Heart right ventricle (tissue), 16 donors: ENCODE data around the gene ST3GAL4. TPM values are rescaled to one million over a fixed set of nuclear protein-coding genes. Genes with fewer than 3 reads are reported as not detected.
"Not testable (repeated sequence)": the region's sequence is repeated elsewhere in the genome, so short reads cannot be mapped to it uniquely, and the experiment has no call there.

Source experiments
- ATAC-seq, 8 donors: fragments of 200-7000 bp; cut with Tn5 transposase; one replicate each; pipeline ENCODE4 v1.9.1; 2020; ENCODE audit warnings: mild to moderate bottlenecking in 8 of 8, moderate library complexity in 8 of 8, moderate number of reproducible peaks in 1 of 8
- DNase-seq, 2 donors: peaks; one replicate each; pipeline ENCODE4 v3.0.0-alpha.2; 2020
- H3K27ac ChIP-seq, 10 donors: fragments of 200-600 bp; sonication (generic) in 2 of 10; one replicate each; pipeline versions ENCODE4 v1.5.0 to v1.8.0; 2020 to 2022; ENCODE audit warnings: mild to moderate bottlenecking in 3 of 10
- H3K27me3 ChIP-seq, 7 donors: fragments of 200-600 bp; one replicate each; pipeline ENCODE4 v1.8.0; 2021 to 2022; ENCODE audit warnings: mild to moderate bottlenecking in 2 of 7
- H3K36me3 ChIP-seq, 9 donors: fragments of 200-600 bp; sonication (generic) in 1 of 9; one replicate each; pipeline versions ENCODE4 v1.5.0 to v1.8.0; 2020 to 2022; ENCODE audit warnings: mild to moderate bottlenecking in 2 of 9
- H3K4me1 ChIP-seq, 9 donors: fragments of 200-600 bp; sonication (generic) in 1 of 9; one replicate each; pipeline versions ENCODE4 v1.5.0 to v1.8.0; 2020 to 2022; ENCODE audit warnings: mild to moderate bottlenecking in 4 of 9
- H3K4me3 ChIP-seq, 10 donors: fragments of 200-600 bp; sonication (generic) in 2 of 10; one replicate each; pipeline versions ENCODE4 v1.5.0 to v1.8.0; 2020 to 2022; ENCODE audit warnings: mild to moderate bottlenecking in 7 of 10, moderate library complexity in 2 of 10
- H3K9me3 ChIP-seq, 11 donors: fragments of 200-600 bp in 10 of 11; sonication (generic) in 2 of 11; one replicate each; pipeline versions ENCODE4 v1.5.0 to v1.8.0; 2013 to 2022; ENCODE audit warnings: mild to moderate bottlenecking in 2 of 11, control low read depth in 1 of 11, moderate library complexity in 1 of 11
- WGBS, 2 donors: extraction: QIAGEN DNeasy Blood & Tissue Kit; methylation state at CpG; one replicate each; pipeline ENCODE4 v1.1.7; 2013; ENCODE audit warnings: inconsistent platforms in 1 of 2; 5-methylcytosine and 5-hydroxymethylcytosine counted together
- intact Hi-C, 10 donors: fragments of 100-400 bp; cut with DNase I; formaldehyde crosslinking; loops; one replicate each; pipeline versions ENCODE4 v1.11.1 to v1.14.2; 2022
- polyA plus RNA-seq, 2 donors: library from polyadenylated mRNA; stranded (reverse); fragments of 200-250 nt; gene quantifications; one replicate each; pipeline ENCODE4 v1.2.3, GENCODE V29; 2013
- total RNA-seq, 10 donors: library from RNA; stranded (reverse); fragmentation: NEBNext Ultra II Directional in 3 of 10; extraction: Animal tissue kit (Norgen Biotek cat#: 25700) in 3 of 10; gene quantifications; one replicate each; pipeline versions ENCODE4 v1.2.1 to v1.2.4, GENCODE V29; 2021 to 2023
- TF ChIP-seq, protein P1 (sequence below), 9 donors: fragments of 200-600 bp; sonication (generic) in 2 of 9; IDR thresholded peaks; one replicate each; pipeline versions ENCODE4 v1.5.0 to v1.8.0; 2021 to 2022; ENCODE audit warnings: antibody characterized with exemption in 9 of 9, mild to moderate bottlenecking in 5 of 9, moderate library complexity in 1 of 9
- donor health status: Arrhythmogenic right ventricular cardiomyopathy.
- donor health status: ischemic (EF 13 %, LVEDD 7.1; RV severe dilation, severe dysfunction).
- donor health status: healthy with polysubstance abuse.
- donor health status: DM: no; HTN: yes; CAD: no.
- donor health status: DM: no; HTN: no; CAD: no.
- donor health status: ischemic (EF 25% LVEDD 6.9; RV normal size, moderate dysfunction).
- donor health status: ischemic (EF 25% LVEDD 5.7; RV mildly dilated, moderate dysfunction).
- donor health status: healthy.
- donor health status: DM: yes; HTN: yes; CAD: no.
- donor health status: Ischemic cardiomyopathy.
- donor health status: ischemic (EF 35%, LVEDD 5.7; RV mildly dilated, moderate dysfunction).
- donor health status: nonischemic (EF 11% LVEDD 7.7; RV severe dilation, severe dysfunction).
- donor health status: DM: yes; HTN: yes; CAD: no.
- donor health status: PGD.
- donor health status: ischemic (EF 29% LVEDD 5.4; RV normal size, mild dysfunction).
- donor health status: nonischemic (EF 23%, LVEDD 6.1; RV moderate dilation, normal function).

Gene ST3GAL4
- total and polyA plus RNA-seq, 12 donors, result 24.8 to 98.2 (median 44.8) TPM

- H3K9me3 ChIP-seq, result no peaks in the 10 kb centered on the region
- H3K27me3 ChIP-seq, result no peaks in the 10 kb centered on the region
- no peaks in the 10 kb centered on the region for H3K36me3 ChIP-seq
- H3K4me1 ChIP-seq, result peaks cover 16 to 78% (median 53%) of the 10 kb centered on the region in 9 donors
- 4 to 6% methylated on average over 4 of the region's 4 CpGs for WGBS, 2 donors
- DNase-seq (no peak), ATAC-seq (peak in 3 of 8 donors; percentile 11 to 38 (median 12))
- H3K27ac ChIP-seq, result peak overlapping the region; percentile 40 to 87 (median 80)
- H3K4me3 ChIP-seq, result peak overlapping the region in 1 of 10 donors; percentile 3
- TF ChIP-seq, protein P1, sequence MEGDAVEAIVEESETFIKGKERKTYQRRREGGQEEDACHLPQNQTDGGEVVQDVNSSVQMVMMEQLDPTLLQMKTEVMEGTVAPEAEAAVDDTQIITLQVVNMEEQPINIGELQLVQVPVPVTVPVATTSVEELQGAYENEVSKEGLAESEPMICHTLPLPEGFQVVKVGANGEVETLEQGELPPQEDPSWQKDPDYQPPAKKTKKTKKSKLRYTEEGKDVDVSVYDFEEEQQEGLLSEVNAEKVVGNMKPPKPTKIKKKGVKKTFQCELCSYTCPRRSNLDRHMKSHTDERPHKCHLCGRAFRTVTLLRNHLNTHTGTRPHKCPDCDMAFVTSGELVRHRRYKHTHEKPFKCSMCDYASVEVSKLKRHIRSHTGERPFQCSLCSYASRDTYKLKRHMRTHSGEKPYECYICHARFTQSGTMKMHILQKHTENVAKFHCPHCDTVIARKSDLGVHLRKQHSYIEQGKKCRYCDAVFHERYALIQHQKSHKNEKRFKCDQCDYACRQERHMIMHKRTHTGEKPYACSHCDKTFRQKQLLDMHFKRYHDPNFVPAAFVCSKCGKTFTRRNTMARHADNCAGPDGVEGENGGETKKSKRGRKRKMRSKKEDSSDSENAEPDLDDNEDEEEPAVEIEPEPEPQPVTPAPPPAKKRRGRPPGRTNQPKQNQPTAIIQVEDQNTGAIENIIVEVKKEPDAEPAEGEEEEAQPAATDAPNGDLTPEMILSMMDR (IDR thresholded peaks at IDR 0.05), result no peak
- intact Hi-C loops, result loop anchor here in 5 of 10 donors (2.0 to 5.0 kb wide), 5 partner anchors 35 to 82 kb away; partner anchors contain the start of gene ST3GAL4 (in 2 of the 5)
Measured at GRCh38 chr11:126392633-126393013, 37.1 kb downstream of the ST3GAL4 start.

GRCh38 chr11:126393143-126393542 lies 37.7 kb downstream of the ST3GAL4 start:
- DNase-seq, result no peak
- no peak for ATAC-seq
- Histone ChIP-seq H3K4me1 (peaks cover 16 to 72% (median 48%) of the 10 kb centered on the region in 9 donors), H3K27ac (peak overlapping the region; percentile 40 to 87 (median 80)), H3K4me3 (no peak overlapping the region), H3K36me3 (peaks cover 0 to 2% (median 0%) of the 10 kb centered on the region in 9 donors), H3K27me3 (no peaks in the 10 kb centered on the region), H3K9me3 (no peaks in the 10 kb centered on the region)
- TF ChIP-seq, protein P1 (IDR thresholded peaks at IDR 0.05), result no peak
- intact Hi-C loops, result loop anchor here in 5 of 10 donors (2.0 to 5.0 kb wide), 5 partner anchors 36 to 82 kb away; partner anchors contain the start of gene ST3GAL4 (in 2 of the 5)
- WGBS, 2 donors, result 73% methylated on average over 5 of the region's 5 CpGs

DNA sequence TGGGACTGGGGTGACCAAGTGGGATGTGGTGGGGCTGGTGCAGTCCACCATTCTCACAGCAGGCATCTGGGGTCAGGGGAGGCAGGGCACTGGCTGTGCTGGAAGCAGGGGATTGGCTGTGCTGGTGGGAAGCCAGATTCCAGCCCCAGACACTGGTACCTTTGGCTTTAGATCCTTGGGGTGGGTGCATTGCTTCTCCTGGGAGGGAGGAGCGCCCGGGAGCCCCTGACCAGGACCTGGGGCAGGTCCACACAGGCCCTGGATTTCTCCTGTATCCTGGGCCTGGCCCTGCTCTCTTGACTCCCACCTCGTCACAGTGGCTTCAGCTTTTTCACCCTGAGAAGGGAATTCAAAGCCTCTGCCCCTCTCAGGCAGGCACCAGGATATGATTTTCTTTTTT lies 38.5 kb downstream of the ST3GAL4 start:
- H3K4me1 ChIP-seq, result peaks cover 16 to 65% (median 47%) of the 10 kb centered on the region in 9 donors
- no peak for DNase-seq
- intact Hi-C loops, result loop anchor here in 2 of 10 donors (5.0 kb wide), 2 partner anchors 37 to 82 kb away; partner anchors contain the start of gene ST3GAL4 (in 2 of the 2)

DNA sequence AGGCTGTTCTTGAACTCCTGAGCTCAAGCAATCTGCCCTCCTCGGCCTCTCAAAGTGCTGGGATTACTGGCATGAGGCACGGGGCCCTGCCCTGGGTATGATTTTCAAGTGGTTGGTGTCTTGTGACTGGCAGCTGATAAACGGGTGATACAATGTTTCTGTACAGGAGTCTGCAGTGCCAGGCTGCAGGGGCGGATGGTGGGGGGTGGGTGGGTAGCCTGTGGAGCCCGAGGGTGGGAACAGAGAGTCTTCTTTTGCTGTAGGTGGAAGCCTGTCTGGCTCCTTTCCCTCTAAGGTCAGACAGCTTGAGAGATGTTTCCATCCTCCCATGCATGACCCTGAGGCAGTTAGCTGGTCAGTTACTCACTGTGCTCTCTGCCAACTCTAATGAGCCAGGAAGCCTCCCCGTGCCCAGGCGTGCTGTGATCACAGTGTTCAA lies 39.2 kb downstream of the ST3GAL4 start:
- 36 to 64% methylated on average over 5 to 6 of the region's 7 CpGs for WGBS, 2 donors
- not testable (repeated sequence) for H3K36me3 ChIP-seq, H3K27me3 ChIP-seq, H3K9me3 ChIP-seq, H3K4me3 ChIP-seq
- ATAC-seq (peak; percentile 39 to 89 (median 70)), DNase-seq (peak in 1 of 2 donors; percentile 62)
- H3K27ac ChIP-seq, result peak overlapping the region; percentile 42 to 87 (median 80)
- intact Hi-C loops, result loop anchor here in 2 of 10 donors (5.0 kb wide), 2 partner anchors 37 to 82 kb away; partner anchors contain the start of gene ST3GAL4 (in 2 of the 2)
- H3K4me1 ChIP-seq, result peaks cover 16 to 63% (median 47%) of the 10 kb centered on the region in 9 donors

More for the DNA sequence above, 38.5 kb downstream of the ST3GAL4 start:
- WGBS, 2 donors, result 80 to 88% methylated on average over 3 of the region's 3 CpGs
- H3K36me3 ChIP-seq, result peaks cover 0 to 4% (median 0%) of the 10 kb centered on the region in 9 donors
- peak overlapping the region; percentile 42 to 87 (median 80) for H3K27ac ChIP-seq
- ATAC-seq, result no peak
- TF ChIP-seq, protein P1 (IDR thresholded peaks at IDR 0.05), result no peak
- H3K4me3 ChIP-seq, result no peak overlapping the region
- H3K9me3 ChIP-seq, result no peaks in the 10 kb centered on the region
- H3K27me3 ChIP-seq, result no peaks in the 10 kb centered on the region

- H3K9me3 ChIP-seq, H3K4me3 ChIP-seq, H3K27me3 ChIP-seq, intact Hi-C loops, H3K36me3 ChIP-seq: not testable (repeated sequence)
- Histone ChIP-seq H3K4me1 (peaks cover 16 to 52% (median 42%) of the 10 kb centered on the region in 9 donors), H3K27ac (peak overlapping the region in 7 of 10 donors; percentile 44 to 87 (median 79))
- 61 to 62% methylated on average over 8 to 9 of the region's 13 CpGs for WGBS, 2 donors
- ATAC-seq, result peak in 7 of 8 donors; percentile 25 to 62 (median 51)
- peak; percentile 55 to 66 for DNase-seq
Measured at GRCh38 chr11:126395784-126396183, 40.3 kb downstream of the ST3GAL4 start.

DNA sequence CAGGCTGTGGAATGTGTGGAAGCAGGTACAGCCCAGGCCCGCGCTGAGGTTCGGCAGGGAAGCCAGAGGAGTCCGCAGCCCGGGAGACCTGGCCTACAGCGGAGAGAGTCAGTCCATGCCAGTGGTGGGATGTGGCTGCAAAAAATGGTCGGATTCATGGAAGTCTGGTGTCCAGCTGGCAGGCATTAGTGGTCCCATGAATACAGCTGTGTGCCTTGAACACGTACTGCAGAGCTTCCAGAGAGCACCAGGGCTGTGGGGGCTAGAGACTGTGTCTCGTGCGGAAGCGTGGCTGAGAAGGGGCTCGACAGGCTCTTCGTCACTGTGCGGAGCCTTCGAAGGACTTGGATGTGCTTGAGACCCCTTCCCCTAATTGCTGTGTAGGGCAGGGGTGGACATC lies 40.8 kb downstream of the ST3GAL4 start:
- H3K9me3 ChIP-seq, H3K36me3 ChIP-seq, H3K4me3 ChIP-seq, intact Hi-C loops, DNase-seq, H3K27me3 ChIP-seq: not testable (repeated sequence)
- Histone ChIP-seq H3K4me1 (peaks cover 16 to 47% (median 40%) of the 10 kb centered on the region in 9 donors), H3K27ac (peak overlapping the region in 4 of 10 donors; percentile 13 to 41 (median 24))
- 80 to 85% methylated on average over 15 of the region's 15 CpGs for WGBS, 2 donors
- ATAC-seq, result peak in 4 of 8 donors; percentile 2 to 17 (median 6)
